Endothelial cell (in vitro differentiated cells): Measurements from ENCODE around the gene GGA1. TPM values are rescaled to one million over a fixed set of nuclear protein-coding genes. Genes with fewer than 3 reads are reported as not detected.
A peak's percentile ranks its signal among the peaks of the same experiment; 100 is the strongest.

ENCODE experiments used
- DNase-seq: peaks from one replicate; pipeline ENCODE4 v3.0.0; 2021; ENCODE audit warnings: low spot score
- H3K27ac Mint-ChIP-seq: one replicate; pipeline ENCODE4 v1.8.0; 2021; ENCODE audit warnings: mixed read lengths, inconsistent platforms; ENCODE audit not compliant: unreplicated experiment
- H3K27me3 Mint-ChIP-seq: one replicate; pipeline ENCODE4 v1.8.0; 2021; ENCODE audit warnings: mild to moderate bottlenecking, moderate library complexity, mixed read lengths, inconsistent platforms; ENCODE audit not compliant: unreplicated experiment
- H3K36me3 Mint-ChIP-seq: one replicate; pipeline ENCODE4 v1.8.0; 2021; ENCODE audit warnings: mild to moderate bottlenecking, low read depth, mixed read lengths, inconsistent platforms; ENCODE audit not compliant: unreplicated experiment
- H3K4me1 Mint-ChIP-seq: one replicate; pipeline ENCODE4 v1.8.0; 2021; ENCODE audit warnings: mild to moderate bottlenecking, mixed read lengths, inconsistent platforms; ENCODE audit not compliant: unreplicated experiment
- H3K4me3 Mint-ChIP-seq: one replicate; pipeline ENCODE4 v1.8.0; 2021; ENCODE audit warnings: mild to moderate bottlenecking, mixed read lengths, inconsistent platforms; ENCODE audit not compliant: unreplicated experiment
- H3K9me3 Mint-ChIP-seq: one replicate; pipeline ENCODE4 v1.8.0; 2021; ENCODE audit warnings: mixed read lengths, inconsistent platforms; ENCODE audit not compliant: unreplicated experiment
- CTCF ChIP-seq: fragments of 200-600 bp; sonication (generic); IDR thresholded peaks from one replicate; pipeline ENCODE4 v1.5.0; 2021; ENCODE audit warnings: antibody characterized with exemption; ENCODE audit not compliant: unreplicated experiment
- total RNA-seq: library from RNA; stranded (reverse); fragmentation: NEBNext Ultra II Directional; extraction: Animal tissue kit (Norgen Biotek cat#: 25700); gene quantifications from one replicate; pipeline ENCODE4 v1.2.1, GENCODE V29; 2021; ENCODE audit not compliant: unreplicated experiment

The GGA1 gene
- total RNA-seq, 1 donor from 2014 or later = 63.6 TPM

GRCh38 chr22:37565830-37566229 is 42.8 kb upstream of the GGA1 start:
- Mint-ChIP-seq H3K4me1 (peaks cover 32% of the 10 kb centered on the region), H3K4me3 (no peak overlapping the region), H3K9me3 (no peaks in the 10 kb centered on the region), H3K36me3 (peaks cover 7% of the 10 kb centered on the region), H3K27ac (no peak overlapping the region), H3K27me3 (peaks cover 5% of the 10 kb centered on the region)
- TF ChIP-seq CTCF = no peak
- DNase-seq = no peak

GRCh38 chr22:37566329-37566837 is 42.3 kb upstream of the GGA1 start:
- Mint-ChIP-seq H3K27ac (no peak overlapping the region), H3K4me3 (no peak overlapping the region), H3K36me3 (peaks cover 7% of the 10 kb centered on the region), H3K9me3 (no peaks in the 10 kb centered on the region), H3K4me1 (peaks cover 32% of the 10 kb centered on the region), H3K27me3 (peaks cover 5% of the 10 kb centered on the region)
- no peak for DNase-seq
- TF ChIP-seq CTCF = no peak

GRCh38 chr22:37566903-37567798 is 41.5 kb upstream of the GGA1 start:
- H3K27ac Mint-ChIP-seq = no peak overlapping the region
- no peaks in the 10 kb centered on the region for H3K9me3 Mint-ChIP-seq
- peaks cover under 1% of the 10 kb centered on the region for H3K27me3 Mint-ChIP-seq
- H3K4me1 Mint-ChIP-seq = peaks cover 27% of the 10 kb centered on the region
- TF ChIP-seq CTCF = peak; percentile 91
- H3K4me3 Mint-ChIP-seq = peak overlapping the region; percentile 42
- H3K36me3 Mint-ChIP-seq = peaks cover 7% of the 10 kb centered on the region
- DNase-seq = peak; percentile 86

- H3K27me3 Mint-ChIP-seq = no peaks in the 10 kb centered on the region
- peak overlapping the region; percentile 42 for H3K4me3 Mint-ChIP-seq
- TF ChIP-seq CTCF = no peak
- no peak for DNase-seq
- no peak overlapping the region for H3K27ac Mint-ChIP-seq
- H3K9me3 Mint-ChIP-seq = no peaks in the 10 kb centered on the region
- H3K36me3 Mint-ChIP-seq = peaks cover 7% of the 10 kb centered on the region
- peaks cover 22% of the 10 kb centered on the region for H3K4me1 Mint-ChIP-seq
Observed at GRCh38 chr22:37568012-37568411, 40.6 kb upstream of the GGA1 start.

- H3K27me3 Mint-ChIP-seq = peaks cover 3% of the 10 kb centered on the region
- H3K4me1 Mint-ChIP-seq = peaks cover 17% of the 10 kb centered on the region
- TF ChIP-seq CTCF = no peak
- DNase-seq = no peak
- no peaks in the 10 kb centered on the region for H3K9me3 Mint-ChIP-seq
- H3K27ac Mint-ChIP-seq = no peak overlapping the region
- no peak overlapping the region for H3K4me3 Mint-ChIP-seq
- peaks cover 7% of the 10 kb centered on the region for H3K36me3 Mint-ChIP-seq
Observed at GRCh38 chr22:37568448-37569008, 40.1 kb upstream of the GGA1 start.
